HG03045 (cell line): ENCODE results near the gene MESP2.

Experiments used
- ATAC-seq: cut with Tn5 transposase; IDR thresholded peaks from one replicate; pipeline ENCODE4 v1.9.1; 2021; ENCODE audit warnings: mild to moderate bottlenecking, moderate library complexity; ENCODE audit not compliant: unreplicated experiment

MESP2 gene

DNA sequence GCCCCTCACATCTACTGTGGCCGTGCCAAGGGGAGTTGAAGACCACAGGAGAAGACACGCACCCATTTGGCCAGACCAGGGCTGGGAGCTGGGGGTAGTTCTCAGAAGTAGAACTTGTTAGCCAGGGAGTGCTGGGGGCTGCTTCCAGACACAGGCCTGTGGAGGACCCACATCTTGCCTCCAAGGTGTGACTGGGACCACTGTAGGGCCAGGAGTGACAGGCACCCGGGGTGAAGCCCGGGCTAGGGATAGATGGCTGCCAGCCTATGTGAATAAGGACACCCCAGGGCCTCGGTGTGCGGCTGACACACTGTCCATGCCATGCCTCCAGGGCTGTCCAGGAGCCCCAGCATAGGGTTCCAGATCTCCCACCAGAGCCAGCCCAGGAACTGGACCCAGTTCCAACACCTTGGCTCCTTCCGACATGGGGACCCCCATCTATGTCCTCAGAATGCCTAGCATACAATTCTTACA, 36.8 kb downstream of the MESP2 start:
- ATAC-seq = no peak

DNA sequence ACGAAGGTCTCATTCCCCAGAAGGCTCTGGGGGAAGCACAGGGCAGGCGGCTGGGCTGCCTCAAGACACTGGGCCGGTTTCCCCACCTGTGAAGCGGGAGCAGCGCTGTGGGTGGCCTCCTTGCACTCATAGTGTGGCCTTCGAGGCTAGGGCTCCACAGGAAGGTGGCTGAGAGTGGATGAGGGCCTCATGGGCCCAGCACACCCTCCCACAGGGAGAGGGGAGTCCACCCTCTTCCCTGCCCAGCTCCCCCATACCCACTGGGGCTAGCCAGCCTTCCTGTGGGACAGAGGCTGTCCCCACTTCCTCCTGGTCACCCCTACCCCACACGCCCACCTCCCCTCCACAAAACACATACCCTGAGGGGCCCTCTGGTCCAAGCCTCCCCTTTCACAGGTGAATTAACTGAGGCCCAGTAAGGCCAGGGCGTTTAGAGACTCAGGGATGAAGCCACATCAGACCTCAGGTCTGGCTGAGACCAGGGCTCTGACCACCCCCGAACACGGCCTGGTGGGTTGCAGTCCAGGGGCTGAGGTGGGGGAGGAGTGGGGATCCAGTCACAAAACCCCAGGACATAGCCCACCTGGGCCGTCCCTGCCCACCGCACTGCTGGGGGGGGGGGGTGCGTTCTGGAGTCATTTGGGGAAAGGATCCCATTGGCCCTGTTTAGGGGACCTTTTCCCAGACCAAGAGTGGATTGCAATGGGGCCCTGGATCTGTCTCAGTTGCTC, 37.4 kb downstream of the MESP2 start:
- ATAC-seq = no peak

DNA sequence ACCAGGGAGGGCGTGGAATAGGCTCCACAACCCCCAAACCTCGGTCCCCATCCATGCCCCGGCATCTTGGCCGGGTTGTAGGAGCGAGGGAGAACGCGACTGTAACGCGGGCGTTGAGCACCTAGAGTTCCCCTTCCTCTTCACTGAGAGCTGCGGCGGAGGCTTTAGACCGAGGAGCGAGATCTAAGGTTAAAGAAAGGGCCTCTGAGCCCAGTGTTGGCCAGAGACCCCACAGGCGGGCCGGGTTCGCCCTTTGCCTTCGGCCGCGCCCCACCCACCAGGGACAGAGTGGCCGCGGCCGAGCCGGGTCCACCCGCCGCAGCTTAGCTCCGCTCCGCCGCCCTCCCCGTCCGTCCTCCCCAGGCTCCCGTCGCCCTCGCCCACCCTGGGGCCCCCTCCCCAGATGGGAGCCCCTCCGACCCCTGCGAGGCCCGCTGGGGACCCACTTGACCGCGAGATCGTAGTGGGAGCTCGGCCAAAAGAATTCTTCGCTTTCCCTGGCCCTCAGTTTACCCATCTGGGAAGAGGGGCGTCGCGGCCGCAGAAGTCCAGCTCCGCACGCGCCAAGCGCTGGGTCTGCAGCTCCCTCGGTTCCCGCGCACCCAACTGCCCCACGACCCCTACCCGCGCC, 38.1 kb downstream of the MESP2 start:
- ATAC-seq = no peak

DNA sequence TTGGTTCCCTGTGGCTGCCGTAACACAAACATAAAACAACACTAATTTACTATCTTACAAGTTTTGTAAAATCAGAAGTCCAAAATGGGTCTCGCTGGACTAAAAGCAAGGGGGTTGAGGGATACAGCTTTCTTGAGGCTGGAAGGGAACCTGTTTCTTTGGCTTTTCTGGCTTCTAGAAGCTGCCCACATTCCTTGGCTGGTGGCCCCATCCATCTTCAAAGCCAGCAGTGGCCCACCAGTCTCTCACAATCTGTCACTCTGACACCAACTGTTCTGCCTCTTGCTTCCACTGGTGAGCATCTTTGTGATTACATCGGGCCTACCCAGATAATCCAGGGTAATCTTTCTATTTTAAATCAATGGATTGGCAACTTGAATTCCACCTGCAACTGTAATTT, 39.6 kb downstream of the MESP2 start:
- ATAC-seq = no peak

DNA sequence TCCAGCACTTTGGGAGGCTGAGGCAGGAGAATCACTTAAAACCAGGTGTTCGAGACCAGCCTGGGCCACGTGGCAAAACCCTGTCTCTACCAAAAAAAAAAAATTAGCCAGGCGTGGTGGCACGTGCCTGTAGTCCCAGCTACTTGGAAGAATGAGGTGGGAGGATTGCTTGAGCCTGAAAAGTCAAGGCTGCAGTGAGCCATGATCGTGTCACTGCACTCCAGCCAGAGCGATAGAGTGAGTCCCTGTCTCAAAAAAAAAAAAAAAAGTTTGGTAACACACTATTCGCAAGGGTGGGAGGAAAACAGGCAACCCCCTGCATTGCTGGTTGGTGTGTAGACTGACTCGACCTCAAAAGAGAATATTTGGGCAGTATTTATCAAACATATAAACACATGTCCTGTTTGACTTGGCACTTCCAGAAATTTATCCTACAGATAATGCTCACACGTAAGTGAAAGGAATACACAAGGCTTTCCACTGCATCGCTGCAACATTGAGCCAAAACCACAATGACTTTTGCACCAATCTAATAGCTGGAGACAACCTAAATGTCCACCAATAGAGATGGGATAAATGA, 41.7 kb downstream of the MESP2 start:
- no peak for ATAC-seq

DNA sequence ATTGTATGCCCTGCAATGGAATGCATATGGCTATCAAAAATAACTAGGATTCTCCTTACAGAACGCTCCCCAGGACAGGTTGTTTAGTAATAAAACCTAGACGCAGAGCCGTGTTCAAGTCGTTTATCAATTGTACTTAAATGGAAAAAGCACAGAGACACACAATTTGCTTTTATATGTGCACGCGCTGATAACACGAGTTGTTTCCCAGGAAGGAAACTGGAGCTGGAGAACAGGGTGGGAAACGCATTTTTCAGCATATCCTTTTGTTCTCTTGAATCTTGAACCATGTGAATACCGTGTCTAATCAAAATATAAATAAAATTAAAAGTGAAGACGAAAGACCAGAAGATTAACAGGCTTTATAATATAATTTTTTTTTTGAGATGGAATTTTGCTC, 42.2 kb downstream of the MESP2 start:
- no peak for ATAC-seq

DNA sequence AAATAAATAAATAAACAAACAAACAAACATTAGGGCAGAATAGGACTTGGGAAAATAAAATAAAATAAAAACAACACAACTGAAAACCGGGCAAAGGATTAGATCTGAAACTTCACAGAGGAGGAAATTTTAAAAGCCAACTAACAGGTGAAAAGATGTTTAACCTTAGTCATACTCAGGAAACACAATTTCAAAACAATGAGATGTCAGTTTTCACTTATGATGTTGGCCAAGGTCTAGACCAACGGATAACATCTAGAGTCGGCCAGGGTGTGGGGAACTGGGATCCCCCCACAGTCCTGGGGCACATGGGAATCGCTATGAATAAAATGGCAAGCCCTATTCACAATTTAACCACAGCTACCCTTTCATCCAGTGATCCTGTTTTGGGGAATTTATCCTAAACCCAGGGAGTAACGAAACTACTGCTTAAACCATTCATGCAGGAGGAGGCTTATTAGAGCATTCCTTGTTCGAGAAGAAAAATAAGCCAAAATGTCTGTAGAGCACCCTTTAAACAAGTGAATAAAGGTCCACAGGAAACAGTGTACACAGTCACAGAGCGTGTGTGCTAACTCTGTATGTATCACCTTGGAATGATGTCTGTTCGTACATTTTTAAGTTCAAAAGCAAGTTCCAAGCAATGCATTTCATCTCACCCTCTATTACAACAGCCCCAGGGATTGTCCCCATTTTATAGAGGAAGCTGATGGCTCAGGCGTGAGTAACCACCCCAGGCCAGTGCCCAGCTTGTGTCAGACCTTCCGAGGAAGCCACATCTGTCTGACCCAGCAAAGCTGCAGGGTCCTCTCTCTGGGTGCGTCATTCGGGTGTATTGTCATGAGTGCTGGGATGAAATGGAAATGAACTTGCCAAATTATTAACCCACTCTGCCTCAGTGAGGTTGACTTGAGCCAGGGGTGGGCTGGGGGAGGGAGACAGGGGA, 44.8 kb downstream of the MESP2 start:
- no peak for ATAC-seq

DNA sequence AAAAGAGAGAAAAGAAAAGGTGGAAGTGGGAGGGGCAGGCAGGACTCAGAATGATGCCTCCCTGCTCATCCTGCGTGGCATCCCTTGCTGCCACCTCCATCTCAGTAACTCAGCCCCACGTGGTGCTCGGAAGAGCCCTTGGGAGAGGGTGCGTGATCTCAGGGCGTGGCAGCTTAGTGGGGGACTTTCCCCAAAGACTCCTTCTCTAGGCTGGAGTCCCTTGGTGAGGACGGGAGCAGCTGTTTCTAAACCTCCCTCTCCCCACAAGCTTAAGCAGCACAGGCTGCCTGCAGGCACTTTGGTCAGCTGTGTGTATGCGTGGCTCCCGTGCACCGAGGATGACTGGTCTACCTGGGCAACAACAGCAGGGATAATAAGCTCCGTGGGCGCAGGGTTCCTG, 45.9 kb downstream of the MESP2 start:
- ATAC-seq = no peak

DNA sequence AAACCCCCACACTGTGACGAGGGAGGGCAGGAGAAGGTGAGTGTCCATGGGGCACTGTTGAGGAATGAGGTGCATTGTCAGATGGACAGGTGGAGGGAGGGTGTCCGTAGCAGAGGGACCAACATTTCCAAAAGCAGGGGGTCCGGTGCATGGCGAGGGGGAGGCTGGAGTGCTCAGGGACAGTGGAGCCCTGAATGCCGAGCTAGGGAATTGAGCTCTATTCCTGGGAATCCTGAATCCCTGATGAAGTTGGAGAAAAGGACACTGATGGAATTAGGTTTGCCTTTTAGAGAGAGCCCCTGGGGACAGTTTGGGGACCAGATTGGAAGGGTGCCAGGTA, 46.4 kb downstream of the MESP2 start:
- ATAC-seq = no peak

DNA sequence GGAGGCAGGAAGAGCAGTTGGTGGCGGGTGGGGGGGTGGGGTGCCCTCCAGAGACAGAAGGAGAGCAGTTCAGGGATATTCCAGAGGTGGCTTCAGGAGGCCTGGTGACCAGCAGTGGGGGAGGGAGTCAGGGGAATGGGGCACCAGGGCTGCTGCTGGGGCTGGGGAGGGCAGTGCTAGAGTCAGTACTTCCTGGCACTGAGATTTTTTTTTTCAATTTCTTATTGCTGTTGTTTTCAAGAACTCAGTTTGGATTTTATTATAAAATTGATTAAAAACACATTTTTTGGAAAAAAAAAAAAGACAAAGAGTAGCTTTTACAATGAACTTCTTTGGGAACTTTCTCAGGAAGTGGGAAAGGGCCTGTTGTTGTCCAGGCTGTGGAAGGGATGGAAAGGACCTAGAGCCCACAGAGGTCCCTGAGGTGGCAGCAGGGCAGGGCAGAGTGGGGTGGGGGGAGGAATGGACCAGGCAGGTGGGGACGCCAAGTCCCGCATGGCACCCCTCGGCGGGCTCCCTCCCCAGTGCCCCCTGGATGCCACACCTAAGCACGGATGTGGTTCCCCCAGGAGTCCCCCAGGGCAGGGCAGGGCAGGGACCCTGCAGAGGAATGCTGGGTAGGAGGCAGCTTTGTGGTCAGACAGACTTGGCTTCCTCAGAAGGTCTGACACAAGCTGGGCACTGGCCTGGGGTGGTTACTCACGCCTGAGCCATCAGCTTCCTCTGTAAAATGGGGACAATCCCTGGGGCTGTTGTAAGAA, 47.0 kb downstream of the MESP2 start:
- no peak for ATAC-seq

DNA sequence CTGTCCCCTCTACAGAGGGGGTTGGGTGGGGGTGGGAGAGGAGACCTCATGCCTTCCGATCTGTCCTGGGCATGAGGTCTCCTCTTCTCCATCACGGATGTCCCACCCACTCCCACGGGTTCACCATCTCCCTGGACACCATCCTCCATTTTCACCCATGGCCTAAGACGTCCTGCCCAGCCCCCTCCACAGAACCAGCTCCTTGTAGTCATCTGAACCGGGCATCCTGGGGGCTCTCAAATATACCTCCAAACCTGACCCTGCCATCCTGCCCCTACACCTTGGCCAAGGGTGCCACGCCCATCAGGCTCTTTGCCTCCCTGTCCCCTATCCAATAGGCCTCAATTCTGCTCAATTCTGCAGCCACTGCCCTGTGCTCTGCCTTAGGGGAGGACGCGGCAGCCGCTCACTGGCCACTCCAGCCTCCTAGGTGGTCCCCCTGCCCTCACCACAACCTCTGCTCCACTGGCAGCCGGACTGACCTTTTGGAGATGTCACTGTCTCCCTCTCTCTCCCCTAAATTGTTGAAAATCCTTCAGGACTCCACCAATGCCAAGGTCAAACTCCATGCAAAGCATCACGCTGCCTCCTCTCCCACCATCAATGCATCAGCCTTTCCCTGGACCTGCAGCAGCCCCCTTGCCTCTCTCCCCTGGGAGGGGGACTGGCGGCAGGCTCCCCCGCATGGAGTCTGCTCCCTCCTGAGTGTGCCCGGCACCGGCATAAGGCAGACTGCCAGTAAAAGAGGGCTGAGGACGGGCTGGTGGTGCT, 47.9 kb downstream of the MESP2 start:
- ATAC-seq = no peak

DNA sequence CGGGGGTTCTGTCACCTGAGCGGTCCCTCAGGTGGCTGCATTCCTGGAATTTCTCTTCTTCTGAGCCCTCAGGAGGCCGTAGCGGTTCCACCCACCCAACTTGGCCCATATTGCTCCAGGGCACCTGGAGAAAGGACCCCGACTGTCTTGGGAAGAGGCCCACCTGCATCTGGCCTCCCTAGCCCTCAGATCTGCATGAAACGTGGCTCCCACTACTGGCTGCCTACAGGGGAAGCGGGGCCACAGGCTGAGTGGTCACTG, 48.4 kb downstream of the MESP2 start:
- ATAC-seq = no peak

DNA sequence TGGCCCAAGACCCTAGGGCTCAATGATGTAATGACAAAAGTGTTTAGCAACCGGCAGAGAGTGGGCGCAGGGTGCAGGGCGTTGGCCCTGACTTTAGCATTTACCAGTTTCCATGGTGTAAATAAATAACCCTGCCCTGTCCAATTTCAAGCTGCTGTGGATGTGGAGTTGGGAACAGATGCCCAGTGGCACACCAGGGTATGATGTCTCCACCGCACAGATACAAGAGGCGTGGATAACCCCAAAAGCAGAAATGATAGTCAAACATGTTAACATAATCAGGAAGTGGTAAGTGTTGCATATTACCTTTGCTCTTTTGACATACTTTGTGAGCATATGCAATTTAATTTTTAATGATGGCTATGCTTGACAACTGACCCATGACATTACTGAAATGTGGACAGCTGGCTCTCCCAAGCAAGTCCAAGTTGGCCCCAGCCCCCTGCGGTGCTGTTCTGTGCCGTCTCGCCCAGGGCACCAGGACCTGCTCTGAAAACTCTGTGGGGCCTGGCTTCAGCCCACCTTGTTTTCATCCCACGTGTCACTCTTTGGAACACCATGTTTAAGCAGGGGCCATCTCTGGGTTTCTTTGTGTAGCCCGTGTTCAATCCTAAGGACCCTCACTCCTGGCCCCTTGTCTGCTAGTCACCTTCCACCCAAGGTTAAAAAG, 49.3 kb downstream of the MESP2 start:
- no peak for ATAC-seq

DNA sequence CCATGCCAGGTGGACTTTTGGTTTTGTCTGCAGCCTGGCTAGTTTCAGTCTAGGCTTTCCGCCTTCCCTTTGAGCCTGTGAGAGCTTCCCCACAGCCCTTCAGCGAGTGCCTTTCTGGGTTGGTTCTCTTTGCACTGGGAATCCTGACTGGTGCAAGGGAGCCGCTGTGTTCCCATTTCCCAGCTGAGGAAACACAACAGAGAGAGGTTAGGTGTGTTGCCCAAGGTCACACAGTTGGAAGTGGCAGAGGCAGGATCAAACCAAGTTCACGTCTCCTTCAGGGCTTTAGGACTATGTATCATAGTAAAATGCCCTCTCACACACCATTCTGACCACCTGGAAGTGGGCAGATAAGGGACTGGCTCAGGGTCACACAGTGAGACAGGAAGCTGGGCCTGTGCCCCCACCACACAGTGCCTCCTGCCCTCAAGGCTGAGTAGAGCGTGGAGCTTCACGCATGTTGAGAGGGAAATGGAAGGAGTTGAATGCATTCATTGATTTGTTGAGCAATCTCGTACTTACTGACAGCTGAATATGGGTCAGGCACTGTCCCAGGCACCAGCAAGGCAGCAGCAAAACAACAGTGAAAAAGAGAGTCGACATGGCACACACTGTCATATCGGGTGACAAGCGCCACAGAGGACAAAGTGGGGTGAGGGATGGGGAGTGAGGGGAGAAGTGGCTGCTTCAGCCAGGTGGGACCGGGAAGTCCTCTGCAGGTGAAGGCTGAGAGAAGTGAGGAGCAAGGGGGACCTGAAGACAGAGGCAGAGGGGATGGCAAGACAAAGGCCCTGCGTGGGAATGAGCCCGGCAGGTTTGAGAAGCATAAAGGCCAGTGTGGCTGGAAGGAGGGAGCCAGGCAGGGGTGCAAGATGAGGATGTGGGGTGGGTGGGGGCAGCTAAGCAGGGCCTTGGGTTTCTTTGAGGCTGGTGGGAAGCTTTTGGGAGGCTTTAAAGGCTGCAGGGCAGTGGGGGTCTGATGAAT, 50.8 kb downstream of the MESP2 start:
- ATAC-seq = no peak

DNA sequence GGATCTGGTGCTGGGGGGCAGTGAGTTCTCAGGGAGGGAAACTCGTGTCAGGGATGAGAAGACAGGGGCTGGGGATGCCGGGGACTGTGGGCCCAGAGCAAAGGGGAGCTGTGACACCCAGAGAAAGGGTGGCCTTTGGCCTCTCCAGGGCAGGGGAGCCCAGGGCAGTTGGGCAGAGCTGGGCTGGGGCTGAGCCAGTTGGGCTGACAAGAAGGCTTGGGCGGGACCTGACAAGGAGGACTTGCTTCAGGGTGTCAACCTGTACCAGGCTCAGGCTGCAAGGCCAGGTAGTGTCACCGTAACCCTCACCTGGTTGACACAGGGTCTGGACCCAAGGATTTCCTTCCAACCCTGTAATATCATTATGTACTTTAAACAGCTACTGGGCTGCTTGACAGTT, 51.7 kb downstream of the MESP2 start:
- no peak for ATAC-seq
